KMS-11 (cell line): ENCODE data around the gene COBL.

Source experiments
- H2AFZ ChIP-seq: fragments of 200-600 bp; sonication (generic); 2 replicates; pipeline ENCODE4 v1.6.1; 2016; ENCODE audit warnings: antibody characterized with exemption, mixed run types, low read depth
- H3K27ac ChIP-seq: fragments of 200-600 bp; sonication (generic); 2 replicates; pipeline ENCODE4 v1.6.1; 2016; ENCODE audit warnings: mild to moderate bottlenecking, mixed run types
- H3K27me3 ChIP-seq: fragments of 200-600 bp; sonication (generic); 2 replicates; pipeline ENCODE4 v1.6.1; 2017; ENCODE audit warnings: mild to moderate bottlenecking, low read depth, mixed run types, moderate library complexity; ENCODE audit not compliant: insufficient read depth
- H3K36me3 ChIP-seq: fragments of 200-600 bp; sonication (generic); 2 replicates; pipeline ENCODE4 v1.6.1; 2017; ENCODE audit warnings: mild to moderate bottlenecking, mixed run types; ENCODE audit not compliant: insufficient read depth
- H3K4me1 ChIP-seq: fragments of 200-600 bp; sonication (generic); 2 replicates; pipeline ENCODE4 v1.6.1; 2016; ENCODE audit warnings: mild to moderate bottlenecking, low read depth, mixed run types; ENCODE audit not compliant: poor library complexity, severe bottlenecking
- H3K4me2 ChIP-seq: fragments of 200-600 bp; sonication (generic); 2 replicates; pipeline ENCODE4 v1.7.0; 2016; ENCODE audit warnings: mild to moderate bottlenecking, mixed run types
- H3K4me3 ChIP-seq: fragments of 200-600 bp; sonication (generic); IDR thresholded peaks from 2 replicates; pipeline ENCODE4 v1.6.1; 2017; ENCODE audit warnings: low read depth, low read length, mixed read lengths; ENCODE audit not compliant: insufficient read depth
- H3K79me2 ChIP-seq: fragments of 200-600 bp; sonication (generic); 2 replicates; pipeline ENCODE4 v1.6.1; 2016; ENCODE audit warnings: low read depth, mixed run types; ENCODE audit not compliant: insufficient read depth
- H3K9ac ChIP-seq: fragments of 200-600 bp; sonication (generic); 2 replicates; pipeline ENCODE4 v1.6.1; 2016; ENCODE audit warnings: mild to moderate bottlenecking, mixed run types
- H4K20me1 ChIP-seq: fragments of 200-600 bp; sonication (generic); 2 replicates; pipeline ENCODE4 v1.6.1; 2016; ENCODE audit warnings: mild to moderate bottlenecking, mixed run types; ENCODE audit not compliant: insufficient read depth
- CTCF ChIP-seq: fragments of 200-600 bp; sonication (generic); conservative IDR thresholded peaks from 2 replicates; pipeline ENCODE4 v1.6.1; 2017; ENCODE audit warnings: low read depth, mild to moderate bottlenecking, antibody characterized with exemption, low read length, moderate library complexity, mixed read lengths

The COBL gene

GRCh38 chr7:51027106-51027934 lies 289.3 kb downstream of the COBL start:
- Histone ChIP-seq H3K79me2 (no peaks in the 10 kb centered on the region), H4K20me1 (no peaks in the 10 kb centered on the region), H3K4me3 (no peak overlapping the region), H3K4me2 (no peak overlapping the region), H3K27me3 (no peaks in the 10 kb centered on the region), H3K4me1 (no peaks in the 10 kb centered on the region), H3K36me3 (no peaks in the 10 kb centered on the region), H3K9ac (no peak overlapping the region), H3K27ac (no peak overlapping the region), H2AFZ (no peak overlapping the region)
- TF ChIP-seq CTCF = no peak

- no peak for TF ChIP-seq CTCF
- Histone ChIP-seq H3K79me2 (no peaks in the 10 kb centered on the region), H3K9ac (no peak overlapping the region), H3K36me3 (no peaks in the 10 kb centered on the region), H4K20me1 (no peaks in the 10 kb centered on the region), H3K4me1 (no peaks in the 10 kb centered on the region), H3K27ac (no peak overlapping the region), H3K4me3 (no peak overlapping the region), H2AFZ (no peak overlapping the region), H3K4me2 (no peak overlapping the region), H3K27me3 (no peaks in the 10 kb centered on the region)
These were observed 290.3 kb downstream of the COBL start for GRCh38 chr7:51026341-51026740.

GRCh38 chr7:51025668-51026067 lies 290.9 kb downstream of the COBL start:
- Histone ChIP-seq H3K9ac (no peak overlapping the region), H3K4me3 (no peak overlapping the region), H2AFZ (no peak overlapping the region), H3K36me3 (no peaks in the 10 kb centered on the region), H4K20me1 (no peaks in the 10 kb centered on the region), H3K4me2 (no peak overlapping the region), H3K79me2 (no peaks in the 10 kb centered on the region), H3K27me3 (no peaks in the 10 kb centered on the region), H3K4me1 (no peaks in the 10 kb centered on the region), H3K27ac (no peak overlapping the region)
- no peak for TF ChIP-seq CTCF

- Histone ChIP-seq H3K36me3 (no peaks in the 10 kb centered on the region), H3K79me2 (no peaks in the 10 kb centered on the region), H2AFZ (no peak overlapping the region), H3K4me1 (no peaks in the 10 kb centered on the region), H3K27me3 (no peaks in the 10 kb centered on the region), H3K4me3 (no peak overlapping the region), H3K27ac (no peak overlapping the region), H4K20me1 (no peaks in the 10 kb centered on the region), H3K4me2 (no peak overlapping the region), H3K9ac (no peak overlapping the region)
- no peak for TF ChIP-seq CTCF
These were observed 291.7 kb downstream of the COBL start for GRCh38 chr7:51024867-51025266.
